ENCODE measurements around the gene CXCL3. TPM values are rescaled to one million over a fixed set of nuclear protein-coding genes. Genes with fewer than 3 reads are reported as not detected.

The CXCL3 gene
- total RNA-seq, 1 donor from 2014 or later, result 1.7 TPM

- DNase-seq (ENCODE audit: extremely low spot score, unreplicated experiment), result no peak
- H3K36me3 Mint-ChIP-seq (ENCODE audit: unreplicated experiment), result no peaks in the 10 kb centered on the region
- H3K9me3 Mint-ChIP-seq (ENCODE audit: unreplicated experiment), result peaks cover 12% of the 10 kb centered on the region
- H3K27me3 Mint-ChIP-seq (ENCODE audit: unreplicated experiment), result peaks cover 42% of the 10 kb centered on the region
- H3K27ac Mint-ChIP-seq (ENCODE audit: unreplicated experiment), result no peak overlapping the region
- no peak overlapping the region for H3K4me3 Mint-ChIP-seq (ENCODE audit: unreplicated experiment)
- no peaks in the 10 kb centered on the region for H3K4me1 Mint-ChIP-seq (ENCODE audit: unreplicated experiment)
- no peak for TF ChIP-seq CTCF (IDR thresholded peaks at IDR 0.05)
Measured at GRCh38 chr4:74066232-74066631, 27.7 kb upstream of the CXCL3 start.

GRCh38 chr4:74065115-74065642, 26.7 kb upstream of the CXCL3 start:
- TF ChIP-seq CTCF (IDR thresholded peaks at IDR 0.05), result no peak
- H3K27ac Mint-ChIP-seq (ENCODE audit: unreplicated experiment), result no peak overlapping the region
- H3K4me1 Mint-ChIP-seq (ENCODE audit: unreplicated experiment), result no peaks in the 10 kb centered on the region
- no peak for DNase-seq (ENCODE audit: extremely low spot score, unreplicated experiment)
- peaks cover 13% of the 10 kb centered on the region for H3K9me3 Mint-ChIP-seq (ENCODE audit: unreplicated experiment)
- H3K4me3 Mint-ChIP-seq (ENCODE audit: unreplicated experiment), result no peak overlapping the region
- peaks cover 36% of the 10 kb centered on the region for H3K27me3 Mint-ChIP-seq (ENCODE audit: unreplicated experiment)
- H3K36me3 Mint-ChIP-seq (ENCODE audit: unreplicated experiment), result no peaks in the 10 kb centered on the region

GRCh38 chr4:74063859-74064258, 25.4 kb upstream of the CXCL3 start:
- Mint-ChIP-seq H3K27ac (ENCODE audit: unreplicated experiment) (no peak overlapping the region), H3K27me3 (ENCODE audit: unreplicated experiment) (peaks cover 32% of the 10 kb centered on the region), H3K9me3 (ENCODE audit: unreplicated experiment) (peaks cover 9% of the 10 kb centered on the region), H3K36me3 (ENCODE audit: unreplicated experiment) (no peaks in the 10 kb centered on the region), H3K4me1 (ENCODE audit: unreplicated experiment) (no peaks in the 10 kb centered on the region), H3K4me3 (ENCODE audit: unreplicated experiment) (no peak overlapping the region)
- no peak for DNase-seq (ENCODE audit: extremely low spot score, unreplicated experiment)
- TF ChIP-seq CTCF (IDR thresholded peaks at IDR 0.05), result no peak

GRCh38 chr4:74062953-74063352, 24.5 kb upstream of the CXCL3 start:
- Mint-ChIP-seq H3K36me3 (ENCODE audit: unreplicated experiment) (no peaks in the 10 kb centered on the region), H3K4me3 (ENCODE audit: unreplicated experiment) (no peak overlapping the region), H3K9me3 (ENCODE audit: unreplicated experiment) (peaks cover 9% of the 10 kb centered on the region), H3K4me1 (ENCODE audit: unreplicated experiment) (no peaks in the 10 kb centered on the region), H3K27ac (ENCODE audit: unreplicated experiment) (no peak overlapping the region), H3K27me3 (ENCODE audit: unreplicated experiment) (peaks cover 30% of the 10 kb centered on the region)
- no peak for DNase-seq (ENCODE audit: extremely low spot score, unreplicated experiment)
- no peak for TF ChIP-seq CTCF (IDR thresholded peaks at IDR 0.05)

- DNase-seq (ENCODE audit: extremely low spot score, unreplicated experiment), result no peak
- Mint-ChIP-seq H3K27me3 (ENCODE audit: unreplicated experiment) (peaks cover 20% of the 10 kb centered on the region), H3K36me3 (ENCODE audit: unreplicated experiment) (no peaks in the 10 kb centered on the region), H3K4me3 (ENCODE audit: unreplicated experiment) (no peak overlapping the region), H3K9me3 (ENCODE audit: unreplicated experiment) (peaks cover 9% of the 10 kb centered on the region), H3K4me1 (ENCODE audit: unreplicated experiment) (no peaks in the 10 kb centered on the region), H3K27ac (ENCODE audit: unreplicated experiment) (no peak overlapping the region)
- TF ChIP-seq CTCF (IDR thresholded peaks at IDR 0.05), result no peak
Measured at GRCh38 chr4:74061430-74061829, 22.9 kb upstream of the CXCL3 start.
